Measurements from ENCODE around the gene ARMH4. TPM values are rescaled to one million over a fixed set of nuclear protein-coding genes. Genes with fewer than 3 reads are reported as not detected.

Gene ARMH4
- total RNA-seq, 1 experiment from 2014 or later, result 42.6 TPM

- no peak within 1 kb of the TSS for H2BK20ac ChIP-seq (ENCODE audit: low read depth, low read length, poor library complexity, severe bottlenecking)
- H3K27me3 ChIP-seq (ENCODE audit: insufficient read depth, low read length), result no peaks in the 10 kb centered on the region
- peaks cover 2% of the 10 kb centered on the region; the same call in 1 of the 2 replicates for H3K79me2 ChIP-seq (ENCODE audit: insufficient read depth, low read length)
- H2AK5ac ChIP-seq (ENCODE audit: insufficient read length, low read length), result no peak within 1 kb of the TSS
- H2BK12ac ChIP-seq (ENCODE audit: insufficient read length, low read depth, low read length), result no peak within 1 kb of the TSS
- no peaks in the 10 kb centered on the region for H3K4me1 ChIP-seq (ENCODE audit: insufficient read depth, low read length)
- no peak within 1 kb of the TSS for H4K91ac ChIP-seq (ENCODE audit: insufficient read length, low read depth, low read length)
- peak; percentile 80 for DNase-seq
- no CpG with 5 or more reads among the region's 78 CpGs for WGBS (ENCODE audit: extremely low coverage, insufficient read length, low lambda C conversion rate)
- H3K9me3 ChIP-seq (ENCODE audit: control insufficient read depth, low read depth, low read length), result no peaks in the 10 kb centered on the region
- peak within 1 kb of the TSS; percentile 92 for H3K9ac ChIP-seq (ENCODE audit: extremely low read depth, insufficient read length, low read length)
- H3K18ac ChIP-seq (ENCODE audit: insufficient read length, low read depth, low read length), result peak within 1 kb of the TSS; percentile 91
- TF ChIP-seq CTCF (conservative IDR thresholded peaks at IDR 0.05), result no peak
- no peaks in the 10 kb centered on the region for H3K27me3 Mint-ChIP-seq (ENCODE audit: low read depth)
- H3K36me3 Mint-ChIP-seq (ENCODE audit: insufficient read depth in 1 of 3, low read depth in 3 of 3), result peaks cover 0 to 9% (median 5%) of the 10 kb centered on the region in 3 experiments; a peak in 3 of 7 replicates
- peak within 1 kb of the TSS; percentile 86 to 94 (median 91); a peak in 5 of 7 replicates for H3K27ac Mint-ChIP-seq
- no peak within 1 kb of the TSS for H2BK120ac ChIP-seq (ENCODE audit: low read depth, low read length, poor library complexity, severe bottlenecking)
- no peak within 1 kb of the TSS for H3K4ac ChIP-seq (ENCODE audit: low read depth, low read length)
- peaks cover 4% of the 10 kb centered on the region for H3K23me2 ChIP-seq (ENCODE audit: insufficient read length, low read depth, low read length, poor library complexity, severe bottlenecking)
- H3K14ac ChIP-seq (ENCODE audit: insufficient read depth, low read length), result peak within 1 kb of the TSS; percentile 88
- H3K4me2 ChIP-seq (ENCODE audit: insufficient read depth, insufficient read length, low read length), result peak within 1 kb of the TSS; percentile 90
- no peak within 1 kb of the TSS for H3K27ac ChIP-seq (ENCODE audit: insufficient read length, low read depth, low read length)
- H2AFZ ChIP-seq (ENCODE audit: low read length), result no peak within 1 kb of the TSS
- H3K56ac ChIP-seq (ENCODE audit: insufficient read length, low read depth, low read length), result no peak within 1 kb of the TSS
- H2BK5ac ChIP-seq (ENCODE audit: insufficient read length, low read length), result no peak within 1 kb of the TSS
- no peak within 1 kb of the TSS for H4K8ac ChIP-seq (replicated peaks; ENCODE audit: insufficient read length, low read depth, low read length)
- no peak within 1 kb of the TSS for H2BK15ac ChIP-seq (ENCODE audit: low read depth, low read length)
- H3K9me3 Mint-ChIP-seq, result no peaks in the 10 kb centered on the region
- H4K5ac ChIP-seq (ENCODE audit: insufficient read length, low read depth, low read length), result no peak within 1 kb of the TSS
- no peaks in the 10 kb centered on the region for H3K79me1 ChIP-seq (ENCODE audit: insufficient read depth, low read depth, low read length, poor library complexity, severe bottlenecking)
- H3K4me3 Mint-ChIP-seq, result peak within 1 kb of the TSS; percentile 92 to 96
- peaks cover 18 to 24% of the 10 kb centered on the region in 2 experiments for H3K4me1 Mint-ChIP-seq
- H4K20me1 ChIP-seq (ENCODE audit: control insufficient read depth, insufficient read depth, insufficient read length), result no peaks in the 10 kb centered on the region
- no peak within 1 kb of the TSS for H3K23ac ChIP-seq (ENCODE audit: insufficient read length, low read depth, low read length)
- no peak within 1 kb of the TSS for H3T11ph ChIP-seq (ENCODE audit: low read length)
Observed at GRCh38 chr14:58199726-58200479, 47.9 kb upstream of the ARMH4 start, which contains the start of gene ACTR10. Gene ACTR10 (plus strand): TSS chr14:58200149. CDS start chr14:58200218, 69 bp downstream.

All from H9 (cell line).